Measurements from ENCODE around the gene PPP5C. TPM values are rescaled to one million over a fixed set of nuclear protein-coding genes. Genes with fewer than 3 reads are reported as not detected.
A peak's percentile ranks its signal among the peaks of the same experiment; 100 is the strongest.
"Not testable (repeated sequence)": the region's sequence is repeated elsewhere in the genome, so short reads cannot be mapped to it uniquely, and the experiment has no call there.

Gene PPP5C
- total and polyA plus RNA-seq, 2 of the 13 experiments (the other 11 are each of a cell fraction or from before 2014, with no cell fraction given) = 41.6 to 67.9 TPM

DNA sequence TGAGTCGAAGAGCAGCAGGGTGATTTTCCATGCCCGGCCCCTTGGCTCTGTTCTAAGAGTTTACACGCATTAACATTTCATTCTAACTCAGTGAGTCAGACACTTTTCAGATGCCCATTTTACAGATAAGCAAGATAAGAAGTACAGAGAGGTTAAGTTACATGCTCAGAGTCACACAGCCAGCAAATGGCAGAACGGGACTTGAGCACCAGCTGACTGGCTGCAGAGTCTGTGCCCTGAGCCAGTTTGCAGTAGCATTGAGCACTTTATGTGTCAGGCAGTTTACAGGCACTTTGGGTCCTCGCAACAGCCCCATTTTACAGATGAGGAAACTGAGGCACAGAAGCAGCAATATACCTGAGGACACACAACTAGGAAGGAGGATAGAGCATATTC is 47.5 kb downstream of the PPP5C start:
- Histone ChIP-seq H3K36me3 (replicated peaks in 1 of 2; ENCODE audit: control insufficient read depth in 1 of 2, insufficient read depth in 2 of 2, low read length in 2 of 2) (peaks cover 5 to 17% of the 10 kb centered on the region in 2 experiments; a peak in 4 of 5 replicates), H3K27me3 (ENCODE audit: control insufficient read depth in 1 of 2, insufficient read depth in 2 of 2, low read length in 2 of 2) (no peaks in the 10 kb centered on the region), H3K4me1 (ENCODE audit: insufficient read depth, low read length) (no peaks in the 10 kb centered on the region), H4K20me1 (ENCODE audit: insufficient read depth, low read length) (no peaks in the 10 kb centered on the region), H3K4me2 (ENCODE audit: low read depth, low read length) (no peak overlapping the region), H3K9ac (ENCODE audit: insufficient read depth, low read depth, low read length) (no peak overlapping the region), H3K9me3 (ENCODE audit: low read length) (no peaks in the 10 kb centered on the region), H3K4me3 (replicated peaks in 1 of 3; ENCODE audit: insufficient read depth in 1 of 3, low read depth in 2 of 3, low read length in 3 of 3) (no peak overlapping the region), H2AFZ (ENCODE audit: low read length) (no peak overlapping the region), H3K79me2 (ENCODE audit: insufficient read depth, low read length) (no peaks in the 10 kb centered on the region), H3K27ac (ENCODE audit: extremely low read length, insufficient read depth, low read length) (no peak overlapping the region)
- no TSS peak for BruUV-seq (replicated peaks)
- ATAC-seq (no peak), FAIRE-seq (no peak), DNase-seq (ENCODE audit: low spot score) (no peak)
- in situ Hi-C loops (cut with HindIII; ENCODE audit: extremely low pct_ligation_motif_present, low pct_unique_long_range_greater_than_20kb) (loop anchor here (10.0 kb wide), 1 partner anchor 110 kb away; no protein-coding TSS in a partner anchor), intact Hi-C loops (cut with micrococcal nuclease; ENCODE audit: unreplicated experiment) (loop anchor here (2.0 kb wide), 1 partner anchor 92 kb away; no protein-coding TSS in a partner anchor)
- ChIA-PET CTCF (ENCODE audit: low intra/inter-chr PET ratio, low total read pairs) (interaction anchor here (1.0 to 3.3 kb wide), 3 partner anchors 79 to 119 kb away, joined by 5 to 96 read pairs (median 59); no protein-coding TSS in a partner anchor), POLR2A (no interaction called here)
- TF ChIP-seq, protein P1, sequence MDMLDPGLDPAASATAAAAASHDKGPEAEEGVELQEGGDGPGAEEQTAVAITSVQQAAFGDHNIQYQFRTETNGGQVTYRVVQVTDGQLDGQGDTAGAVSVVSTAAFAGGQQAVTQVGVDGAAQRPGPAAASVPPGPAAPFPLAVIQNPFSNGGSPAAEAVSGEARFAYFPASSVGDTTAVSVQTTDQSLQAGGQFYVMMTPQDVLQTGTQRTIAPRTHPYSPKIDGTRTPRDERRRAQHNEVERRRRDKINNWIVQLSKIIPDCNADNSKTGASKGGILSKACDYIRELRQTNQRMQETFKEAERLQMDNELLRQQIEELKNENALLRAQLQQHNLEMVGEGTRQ (IDR thresholded peaks at IDR 0.05; ENCODE audit: low read depth, low read length) = no peak
- TF ChIP-seq, protein P1 (CRISPR knock-in tag; IDR thresholded peaks at IDR 0.05; ENCODE audit: borderline replicate concordance) = no peak
- TF ChIP-seq KLF11 (CRISPR knock-in tag; IDR thresholded peaks at IDR 0.05) = no peak
- peak; percentile 93 for TF ChIP-seq ZNF768 (CRISPR knock-in tag; IDR thresholded peaks at IDR 0.05)
- no peak for TF ChIP-seq RAD51 (IDR thresholded peaks at IDR 0.05; ENCODE audit: borderline replicate concordance)
- no peak for TF ChIP-seq DPF2 (CRISPR knock-in tag; IDR thresholded peaks at IDR 0.05; ENCODE audit: borderline replicate concordance, low read depth)
- no peak for TF ChIP-seq PHF21A (CRISPR knock-in tag; IDR thresholded peaks at IDR 0.05)
- TF ChIP-seq ZNF629 (CRISPR knock-in tag; conservative IDR thresholded peaks at IDR 0.05) = peak; percentile 84
- TF ChIP-seq CHD4 (IDR thresholded peaks at IDR 0.05; ENCODE audit: borderline replicate concordance, low read length) = no peak; the same call in 1 of the 2 replicates
- no peak for TF ChIP-seq ZNF766 (CRISPR knock-in tag; IDR thresholded peaks at IDR 0.05; ENCODE audit: borderline replicate concordance)
- no peak for TF ChIP-seq RCOR2 (CRISPR knock-in tag; IDR thresholded peaks at IDR 0.05)
- no peak for TF ChIP-seq ZFP82 (CRISPR knock-in tag; IDR thresholded peaks at IDR 0.05; ENCODE audit: borderline replicate concordance)
- TF ChIP-seq ZMYM3 (CRISPR knock-in tag; IDR thresholded peaks at IDR 0.05) = peak; percentile 26; the same call in 1 of the 2 replicates
- TF ChIP-seq IKZF1 (IDR thresholded peaks at IDR 0.05) = no peak
- TF ChIP-seq ZKSCAN1 (IDR thresholded peaks at IDR 0.05; ENCODE audit: low read length) = no peak
- 0 out of 2 replicates have a peak, but pooled peaks have one; percentile 43 for TF ChIP-seq KDM1A (CRISPR knock-in tag; IDR thresholded peaks at IDR 0.05)
- TF ChIP-seq NR3C1 (CRISPR knock-in tag; IDR thresholded peaks at IDR 0.05) = no peak
- 96% methylated on average over 5 of the region's 5 CpGs for WGBS (ENCODE audit: low lambda C conversion rate)

DNA sequence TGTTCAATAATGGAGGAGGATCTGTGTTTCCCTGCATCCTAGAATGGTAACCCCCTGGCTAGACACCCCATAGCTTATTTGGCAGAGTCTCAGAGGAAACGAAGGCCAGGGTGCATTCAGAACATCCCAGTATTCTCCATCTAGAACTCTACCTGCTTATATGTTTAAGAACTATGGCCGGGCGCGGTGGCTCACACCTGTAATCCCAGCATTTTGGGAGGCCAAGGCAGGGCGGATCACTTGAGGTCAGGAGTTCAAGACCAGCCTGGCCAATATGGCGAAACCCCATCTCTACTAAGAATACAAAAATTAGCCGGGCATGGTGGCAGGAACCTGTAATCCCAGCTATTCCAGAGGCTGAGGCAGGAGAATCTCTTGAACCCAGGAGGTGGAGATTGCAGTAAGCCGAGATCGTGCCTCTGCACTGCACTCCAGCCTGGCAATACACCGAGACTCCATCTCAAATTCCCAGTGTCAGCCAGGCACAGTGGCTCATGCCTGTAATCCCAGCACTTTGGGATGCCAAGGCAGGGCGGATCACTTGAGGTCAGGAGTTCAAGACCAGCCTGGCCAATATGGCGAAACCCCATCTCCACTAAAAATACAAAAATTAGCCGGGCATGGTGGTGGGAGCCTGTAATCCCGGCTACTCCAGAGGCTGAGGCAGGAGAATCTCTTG is 51.1 kb downstream of the PPP5C start:
- H4K20me1 ChIP-seq (ENCODE audit: insufficient read depth, low read length); H2AFZ ChIP-seq (ENCODE audit: low read length); POLR2A ChIA-PET; BruUV-seq (replicated peaks); H3K27me3 ChIP-seq (ENCODE audit: control insufficient read depth in 1 of 2, insufficient read depth in 2 of 2, low read length in 2 of 2); H3K9me3 ChIP-seq (ENCODE audit: low read length); H3K79me2 ChIP-seq (ENCODE audit: insufficient read depth, low read length); H3K4me3 ChIP-seq (replicated peaks in 1 of 3; ENCODE audit: insufficient read depth in 1 of 3, low read depth in 2 of 3, low read length in 3 of 3); H3K4me2 ChIP-seq (ENCODE audit: low read depth, low read length); FAIRE-seq; DNase-seq (ENCODE audit: low spot score); H3K9ac ChIP-seq (ENCODE audit: insufficient read depth, low read depth, low read length); H3K4me1 ChIP-seq (ENCODE audit: insufficient read depth, low read length); H3K36me3 ChIP-seq (replicated peaks in 1 of 2; ENCODE audit: control insufficient read depth in 1 of 2, insufficient read depth in 2 of 2, low read length in 2 of 2); ATAC-seq; H3K27ac ChIP-seq (ENCODE audit: extremely low read length, insufficient read depth, low read length): not testable (repeated sequence)
- intact Hi-C loops (cut with micrococcal nuclease; ENCODE audit: unreplicated experiment) = loop anchor here (5.0 kb wide), 1 partner anchor 34 kb away; no protein-coding TSS in a partner anchor
- CTCF ChIA-PET (ENCODE audit: low intra/inter-chr PET ratio, low total read pairs) = interaction anchor here (1.1 to 9.2 kb wide), 2 partner anchors 91 to 116 kb away, joined by 3 to 76 read pairs; no protein-coding TSS in a partner anchor
- 90% methylated on average over 10 of the region's 14 CpGs for WGBS (ENCODE audit: low lambda C conversion rate)
- in situ Hi-C loops (cut with HindIII; ENCODE audit: extremely low pct_ligation_motif_present, low pct_unique_long_range_greater_than_20kb) = loop anchor here (10.0 kb wide), 1 partner anchor 113 kb away; no protein-coding TSS in a partner anchor
